Esophagus muscularis mucosa (tissue), 4 donors: ENCODE results near the gene GDPGP1.

Source experiments
- EP300 ChIP-seq: sonication (generic); formaldehyde crosslinking; IDR thresholded peaks from one replicate; pipeline ENCODE4 v1.6.1; 2017; ENCODE audit warnings: antibody characterized with exemption
- POLR2A ChIP-seq: fragments of 450-650 bp; IDR thresholded peaks from one replicate; pipeline ENCODE4 v1.6.1; 2017; ENCODE audit warnings: antibody characterized with exemption, moderate library complexity, mild to moderate bottlenecking, low read depth
- TF ChIP-seq, protein P1 (sequence below), 3 experiments: fragments of 200-600 bp in 2 of 3; fragments of 450-650 bp in 1 of 3; sonication (generic) in 2 of 3; IDR thresholded peaks; one replicate each; pipeline ENCODE4 v1.5.1; 2017 to 2019; ENCODE audit warnings: antibody characterized with exemption in 3 of 3, mild to moderate bottlenecking in 2 of 3, moderate library complexity in 1 of 3

DNA sequence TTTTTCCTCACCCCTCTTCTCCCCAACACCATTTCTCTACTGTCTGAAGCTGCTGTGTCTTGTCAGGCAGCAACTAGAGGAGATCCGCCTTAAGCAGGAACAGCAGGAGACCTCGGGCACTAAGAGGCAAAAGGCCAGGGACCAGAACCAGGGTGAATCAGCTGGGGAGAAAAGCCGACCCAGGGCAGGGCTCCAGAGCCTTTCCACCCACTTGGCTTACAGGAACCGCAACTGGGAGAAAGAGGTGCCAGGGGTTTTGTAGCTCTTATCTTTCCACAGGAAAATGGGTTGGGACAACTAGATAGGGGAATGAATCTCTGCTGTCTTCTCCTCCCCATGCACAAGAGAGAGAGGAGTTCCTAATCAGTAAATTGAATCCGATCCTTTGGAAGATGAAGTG is 28.4 kb downstream of the GDPGP1 start:
- TF ChIP-seq, protein P1, sequence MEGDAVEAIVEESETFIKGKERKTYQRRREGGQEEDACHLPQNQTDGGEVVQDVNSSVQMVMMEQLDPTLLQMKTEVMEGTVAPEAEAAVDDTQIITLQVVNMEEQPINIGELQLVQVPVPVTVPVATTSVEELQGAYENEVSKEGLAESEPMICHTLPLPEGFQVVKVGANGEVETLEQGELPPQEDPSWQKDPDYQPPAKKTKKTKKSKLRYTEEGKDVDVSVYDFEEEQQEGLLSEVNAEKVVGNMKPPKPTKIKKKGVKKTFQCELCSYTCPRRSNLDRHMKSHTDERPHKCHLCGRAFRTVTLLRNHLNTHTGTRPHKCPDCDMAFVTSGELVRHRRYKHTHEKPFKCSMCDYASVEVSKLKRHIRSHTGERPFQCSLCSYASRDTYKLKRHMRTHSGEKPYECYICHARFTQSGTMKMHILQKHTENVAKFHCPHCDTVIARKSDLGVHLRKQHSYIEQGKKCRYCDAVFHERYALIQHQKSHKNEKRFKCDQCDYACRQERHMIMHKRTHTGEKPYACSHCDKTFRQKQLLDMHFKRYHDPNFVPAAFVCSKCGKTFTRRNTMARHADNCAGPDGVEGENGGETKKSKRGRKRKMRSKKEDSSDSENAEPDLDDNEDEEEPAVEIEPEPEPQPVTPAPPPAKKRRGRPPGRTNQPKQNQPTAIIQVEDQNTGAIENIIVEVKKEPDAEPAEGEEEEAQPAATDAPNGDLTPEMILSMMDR (IDR thresholded peaks at IDR 0.05), result no peak
- no peak for TF ChIP-seq POLR2A
- TF ChIP-seq EP300, result no peak
